HepG2 (cell line): Measurements from ENCODE around the gene EEA1. TPM values are rescaled to one million over a fixed set of nuclear protein-coding genes. Genes with fewer than 3 reads are reported as not detected.

Experiments used
- ATAC-seq: fragments of 200-7000 bp; cut with Tn5 transposase; 3 replicates; pipeline ENCODE4 v1.9.1; 2020; ENCODE audit warnings: mild to moderate bottlenecking, moderate library complexity
- BruUV-seq: library from RNA; stranded (reverse); fragments of 400-500 nt; replicated peaks from 2 replicates; lab custom pipeline; 2021; lab: Mats Ljungman, UMichigan
- CTCF ChIA-PET: fragments of 300-600 bp; formaldehyde crosslinking; extraction: SDS; loops from one replicate; lab custom pipeline; 2021; ENCODE audit warnings: low total read pairs, inconsistent platforms, low intra/inter-chr PET ratio; lab: Yijun Ruan, JAX
- POLR2A ChIA-PET: fragments of 350-600 bp; sonication (Branson Sonifier 250); formaldehyde crosslinking; loops from one replicate; lab custom pipeline; 2020; ENCODE audit warnings: antibody characterized with exemption, inconsistent platforms; lab: Yijun Ruan, JAX
- DNase-seq: peaks from one replicate; pipeline ENCODE4 v3.0.0-alpha.2; 2015; ENCODE audit warnings: low spot score
- FAIRE-seq: peaks from 3 replicates; lab custom pipeline; 2011; peaks lifted over from hg19 to GRCh38; lab: Jason Lieb, UNC
- H2AFZ ChIP-seq: one replicate; pipeline ENCODE4 v1.6.1; 2011; ENCODE audit warnings: low read length, inconsistent platforms
- H3K27ac ChIP-seq: fragments of 300-600 bp; 3 replicates; pipeline ENCODE4 v1.8.0; 2011; ENCODE audit warnings: mixed run types, mild to moderate bottlenecking, mixed read lengths, low read length, inconsistent platforms; ENCODE audit not compliant: insufficient read depth; ENCODE audit errors: extremely low read length
- H3K27me3 ChIP-seq, 2 experiments: fragments of 200-600 bp in 1 of 2; 2 replicates in 1 of 2; 3 replicates in 1 of 2; pipeline versions ENCODE4 v1.6.0 to v1.8.0; 2011; ENCODE audit warnings: low read length in 2 of 2, mild to moderate bottlenecking in 2 of 2, moderate library complexity in 2 of 2, inconsistent platforms in 1 of 2; ENCODE audit not compliant: insufficient read depth in 2 of 2, control insufficient read depth in 1 of 2
- H3K36me3 ChIP-seq, 2 experiments: fragments of 200-600 bp in 1 of 2; replicated peaks in 1 of 2; 2 replicates in 1 of 2; 3 replicates in 1 of 2; pipeline versions ENCODE4 v1.5.1 to v1.8.0; 2011; ENCODE audit warnings: low read length in 2 of 2, inconsistent platforms in 1 of 2; ENCODE audit not compliant: insufficient read depth in 2 of 2, control insufficient read depth in 1 of 2
- H3K4me1 ChIP-seq: 2 replicates; pipeline ENCODE4 v1.5.1; 2012; ENCODE audit warnings: low read length, inconsistent platforms; ENCODE audit not compliant: insufficient read depth
- H3K4me2 ChIP-seq: 2 replicates; pipeline ENCODE4 v1.6.0; 2011; ENCODE audit warnings: low read depth, low read length, inconsistent platforms
- H3K4me3 ChIP-seq, 3 experiments: fragments of 200-600 bp in 1 of 3; sonication (generic), shearing (Covaris generic) in 1 of 3; replicated peaks in 1 of 3; 2 replicates each; pipeline ENCODE4 v1.5.1; 2011 to 2016; ENCODE audit warnings: low read length in 3 of 3, inconsistent platforms in 2 of 3, low read depth in 2 of 3, mild to moderate bottlenecking in 2 of 3, control low read depth in 1 of 3, mixed read lengths in 1 of 3; ENCODE audit not compliant: insufficient read depth in 1 of 3
- H3K79me2 ChIP-seq: one replicate; pipeline ENCODE4 v1.6.1; 2011; ENCODE audit warnings: low read length, inconsistent platforms; ENCODE audit not compliant: insufficient read depth
- H3K9ac ChIP-seq: 2 replicates; pipeline ENCODE4 v1.6.0; 2011; ENCODE audit warnings: mild to moderate bottlenecking, low read depth, low read length, inconsistent platforms; ENCODE audit not compliant: insufficient read depth
- H3K9me3 ChIP-seq: 2 replicates; pipeline ENCODE4 v1.5.1; 2012; ENCODE audit warnings: mild to moderate bottlenecking, low read length
- H4K20me1 ChIP-seq: 2 replicates; pipeline ENCODE4 v1.6.0; 2011; ENCODE audit warnings: inconsistent platforms, mild to moderate bottlenecking, low read length, moderate library complexity; ENCODE audit not compliant: insufficient read depth
- CAMTA2 ChIP-seq: sonication (generic); formaldehyde crosslinking; IDR thresholded peaks from 2 replicates; pipeline ENCODE4 v1.4.0; 2020; ENCODE audit warnings: mild to moderate bottlenecking, missing genetic modification reagents, borderline replicate concordance
- CC2D1A ChIP-seq: sonication (generic); formaldehyde crosslinking; IDR thresholded peaks from 2 replicates; pipeline ENCODE4 v1.8.1; 2023; ENCODE audit warnings: mild to moderate bottlenecking, missing genetic modification reagents
- EED ChIP-seq: sonication (generic); formaldehyde crosslinking; IDR thresholded peaks from 2 replicates; pipeline ENCODE4 v1.5.0; 2020; ENCODE audit warnings: mild to moderate bottlenecking, missing genetic modification reagents
- FOXA3 ChIP-seq: IDR thresholded peaks from 2 replicates; pipeline ENCODE4 v1.6.1; 2016; ENCODE audit warnings: missing genetic modification reagents, missing compliant biosample characterization
- HES4 ChIP-seq: sonication (generic); formaldehyde crosslinking; IDR thresholded peaks from 2 replicates; pipeline ENCODE4 v1.9.0; 2021; ENCODE audit warnings: mild to moderate bottlenecking, missing genetic modification reagents, borderline replicate concordance
- HOXA5 ChIP-seq: sonication (generic); formaldehyde crosslinking; IDR thresholded peaks from 2 replicates; pipeline ENCODE4 v1.4.0; 2020; ENCODE audit warnings: missing genetic modification reagents
- JUND ChIP-seq: sonication (generic); formaldehyde crosslinking; IDR thresholded peaks from 2 replicates; pipeline ENCODE4 v1.8.0; 2022; ENCODE audit warnings: mild to moderate bottlenecking, missing genetic modification reagents
- MAFG ChIP-seq: sonication (generic); formaldehyde crosslinking; IDR thresholded peaks from 2 replicates; pipeline ENCODE4 v1.5.1; 2020; ENCODE audit warnings: mild to moderate bottlenecking, missing genetic modification reagents
- MBNL3 ChIP-seq: fragments of 250-450 bp; sonication (Bioruptor Pico); conservative IDR thresholded peaks from 2 replicates; pipeline ENCODE4 v1.8.0; 2022; ENCODE audit warnings: mild to moderate bottlenecking, inconsistent platforms
- PPARG ChIP-seq: conservative IDR thresholded peaks from 2 replicates; pipeline ENCODE4 v1.6.1; 2016; ENCODE audit warnings: missing biosample characterization, missing genetic modification reagents
- SNAI1 ChIP-seq: sonication (generic); formaldehyde crosslinking; IDR thresholded peaks from 2 replicates; pipeline ENCODE4 v1.5.0; 2020; ENCODE audit warnings: mild to moderate bottlenecking, missing genetic modification reagents, borderline replicate concordance
- SPEN ChIP-seq: sonication (generic); formaldehyde crosslinking; IDR thresholded peaks from 2 replicates; pipeline ENCODE4 v1.5.1; 2020; ENCODE audit warnings: low read depth, mild to moderate bottlenecking, missing genetic modification reagents
- SSRP1 ChIP-seq: IDR thresholded peaks from 2 replicates; pipeline ENCODE4 v1.6.1; 2016; ENCODE audit warnings: control low read depth
- TCF7L2 ChIP-seq: IDR thresholded peaks from 2 replicates; pipeline ENCODE4 v1.6.1; 2011; ENCODE audit warnings: mild to moderate bottlenecking, low read depth, low read length, moderate library complexity
- YEATS2 ChIP-seq: sonication (generic); formaldehyde crosslinking; IDR thresholded peaks from 2 replicates; pipeline ENCODE4 v1.4.0; 2020; ENCODE audit warnings: missing genetic modification reagents, borderline replicate concordance
- ZBTB1 ChIP-seq: sonication (generic); formaldehyde crosslinking; IDR thresholded peaks from 2 replicates; pipeline ENCODE4 v1.4.0; 2020; ENCODE audit warnings: missing genetic modification reagents, borderline replicate concordance
- ZBTB20 ChIP-seq: sonication (generic); formaldehyde crosslinking; IDR thresholded peaks from 2 replicates; pipeline ENCODE4 v1.8.1; 2023; ENCODE audit warnings: missing genetic modification reagents, low read depth, mild to moderate bottlenecking, borderline replicate concordance
- ZBTB42 ChIP-seq: sonication (generic); formaldehyde crosslinking; IDR thresholded peaks from 2 replicates; pipeline ENCODE4 v1.5.0; 2020; ENCODE audit warnings: mild to moderate bottlenecking, missing genetic modification reagents
- ZNF251 ChIP-seq: sonication (generic); formaldehyde crosslinking; IDR thresholded peaks from 2 replicates; pipeline ENCODE4 v1.9.0; 2021; ENCODE audit warnings: mild to moderate bottlenecking, missing genetic modification reagents
- ZNF274 ChIP-seq: sonication (generic); formaldehyde crosslinking; IDR thresholded peaks from 2 replicates; pipeline ENCODE4 v1.5.1; 2020; ENCODE audit warnings: mild to moderate bottlenecking, missing genetic modification reagents
- ZNF276 ChIP-seq: sonication (generic); formaldehyde crosslinking; IDR thresholded peaks from 2 replicates; pipeline ENCODE4 v1.4.0; 2020; ENCODE audit warnings: mild to moderate bottlenecking, low read depth, missing genetic modification reagents
- ZNF512 ChIP-seq: sonication (generic); formaldehyde crosslinking; IDR thresholded peaks from 2 replicates; pipeline ENCODE4 v1.4.0; 2020; ENCODE audit warnings: mild to moderate bottlenecking, missing genetic modification reagents
- ZNF781 ChIP-seq: sonication (generic); formaldehyde crosslinking; IDR thresholded peaks from 2 replicates; pipeline ENCODE4 v1.5.1; 2020; ENCODE audit warnings: borderline replicate concordance, mild to moderate bottlenecking, missing genetic modification reagents; ENCODE audit errors: not compliant biosample characterization
- ZSCAN21 ChIP-seq: sonication (generic); formaldehyde crosslinking; IDR thresholded peaks from 2 replicates; pipeline ENCODE4 v1.8.0; 2022; ENCODE audit warnings: mild to moderate bottlenecking, missing genetic modification reagents, moderate library complexity, borderline replicate concordance
- WGBS: methylation state at CpG from one replicate; pipeline ENCODE4 v1.1.6; 2017; ENCODE audit warnings: low lambda C conversion rate; 5-methylcytosine and 5-hydroxymethylcytosine counted together
- in situ Hi-C: cut with HindIII; loops from 2 replicates; pipeline ENCODE4 v1.10.0; 2017; ENCODE audit warnings: low pct_unique_long_range_greater_than_20kb; ENCODE audit not compliant: extremely low pct_ligation_motif_present
- intact Hi-C: fragments of 100-400 bp; cut with micrococcal nuclease; formaldehyde crosslinking; loops from one replicate; pipeline ENCODE4 v1.10.0; 2022; ENCODE audit not compliant: unreplicated experiment
- polyA plus RNA-seq, 8 experiments: library from polyadenylated mRNA; depleted of rRNA in 3 of 8; stranded (reverse) in 7 of 8; unstranded in 1 of 8; fragments of >200 nt; fragmentation: Illumina TruSeq in 4 of 8; extraction: Trizol in 4 of 8; gene quantifications; 2 replicates each; pipeline versions ENCODE4 v1.2.1 to v1.2.3, GENCODE V29; 2011 to 2016; ENCODE audit warnings: low read depth in 4 of 8, missing spikeins in 1 of 8, mixed read lengths in 1 of 8; ENCODE audit not compliant: insufficient read depth in 1 of 8
- total RNA-seq, 5 experiments: library from RNA; depleted of rRNA; stranded (reverse); fragments of >200 nt; fragmentation: Illumina TruSeq; extraction: Trizol; gene quantifications; 2 replicates each; pipeline ENCODE4 v1.2.3, GENCODE V29; 2016; ENCODE audit warnings: low read depth in 1 of 5

Gene EEA1
- total and polyA plus RNA-seq, 2 of the 13 experiments (the other 11 are each of a cell fraction or from before 2014, with no cell fraction given), result 5.0 to 19.3 TPM

- no peak for TF ChIP-seq ZBTB20 (CRISPR knock-in tag)
- TF ChIP-seq CAMTA2 (CRISPR knock-in tag), result no peak
- TF ChIP-seq HOXA5 (CRISPR knock-in tag), result no peak
- no peak for TF ChIP-seq MAFG (CRISPR knock-in tag)
- no peak for TF ChIP-seq ZNF781 (CRISPR knock-in tag)
- TF ChIP-seq TCF7L2, result no peak
- no peak for TF ChIP-seq PPARG (CRISPR knock-in tag)
- TF ChIP-seq MBNL3, result no peak
- no peak for TF ChIP-seq JUND (CRISPR knock-in tag)
- no peak for TF ChIP-seq SNAI1 (CRISPR knock-in tag)
- peak; percentile 52 for TF ChIP-seq FOXA3 (CRISPR knock-in tag)
These were observed 101.2 kb downstream of the EEA1 start (continued) for GRCh38 chr12:92827836-92828431.

- no peaks in the 10 kb centered on the region for H3K4me1 ChIP-seq
- intact Hi-C loops (no loop called here), in situ Hi-C loops (no loop called here)
- no peaks in the 10 kb centered on the region for H3K79me2 ChIP-seq
- no peaks in the 10 kb centered on the region for H4K20me1 ChIP-seq
- H2AFZ ChIP-seq, result no peak overlapping the region
- H3K4me2 ChIP-seq, result no peak overlapping the region
- FAIRE-seq (no peak), DNase-seq (no peak), ATAC-seq (no peak)
- H3K9me3 ChIP-seq, result no peaks in the 10 kb centered on the region
- POLR2A ChIA-PET, result no interaction called here
- no peak overlapping the region for H3K9ac ChIP-seq
- no TSS peak for BruUV-seq
- H3K4me3 ChIP-seq, result no peak overlapping the region
- WGBS, result 97% methylated on average over 3 of the region's 3 CpGs
- CTCF ChIA-PET, result no interaction called here
- H3K27me3 ChIP-seq, result no peaks in the 10 kb centered on the region
- peaks cover 5 to 24% of the 10 kb centered on the region in 2 experiments for H3K36me3 ChIP-seq
- no peak overlapping the region for H3K27ac ChIP-seq
- TF ChIP-seq HES4, result no peak
- TF ChIP-seq SSRP1 (CRISPR knock-in tag), result no peak
- no peak for TF ChIP-seq ZSCAN21
- TF ChIP-seq ZBTB1 (CRISPR knock-in tag), result no peak
- no peak for TF ChIP-seq YEATS2
- TF ChIP-seq CC2D1A (CRISPR knock-in tag), result no peak
- TF ChIP-seq ZNF512 (CRISPR knock-in tag), result no peak
- no peak for TF ChIP-seq EED
- no peak for TF ChIP-seq ZNF276 (CRISPR knock-in tag)
- no peak for TF ChIP-seq ZBTB42 (CRISPR knock-in tag)
- TF ChIP-seq SPEN, result no peak
- no peak for TF ChIP-seq ZNF251
- no peak for TF ChIP-seq ZNF274 (CRISPR knock-in tag)
These were observed 108.0 kb downstream of the EEA1 start for GRCh38 chr12:92821142-92821541.
